Globus pallidus (tissue), 1 donor: Measurements from ENCODE around the gene PPP1R3E.

Experiments used
- DNase-seq: peaks from one replicate; pipeline ENCODE4 v3.0.0-alpha.2; 2015; ENCODE audit warnings: low spot score

PPP1R3E gene

DNA sequence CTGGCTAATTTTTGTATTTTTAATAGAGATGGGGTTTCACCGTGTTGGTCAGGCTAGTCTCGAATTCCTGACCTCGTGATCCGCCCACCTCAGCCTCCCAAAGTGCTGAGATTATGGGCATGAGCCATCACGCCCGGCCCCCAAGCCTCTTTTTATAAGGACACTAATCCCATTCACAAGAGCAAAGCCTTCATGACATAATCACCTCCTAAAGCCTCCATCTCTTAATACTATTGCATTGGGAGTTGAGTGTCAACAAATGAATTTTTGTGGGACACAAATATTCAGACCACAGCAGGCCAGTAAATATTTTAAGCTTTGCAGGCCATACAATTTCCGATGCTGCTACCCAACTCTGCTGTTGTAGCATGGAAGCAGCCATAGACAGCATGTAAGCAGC is 54.1 kb downstream of the PPP1R3E start:
- DNase-seq: no peak
